ENCODE data around the gene BMP7. TPM values are rescaled to one million over a fixed set of nuclear protein-coding genes. Genes with fewer than 3 reads are reported as not detected.

BMP7 gene
- total and polyA plus RNA-seq, 9 of the 15 experiments (the other 6 are each of a cell fraction or from before 2014, with no cell fraction given) = 0.18 TPM; not detected in 8

DNA sequence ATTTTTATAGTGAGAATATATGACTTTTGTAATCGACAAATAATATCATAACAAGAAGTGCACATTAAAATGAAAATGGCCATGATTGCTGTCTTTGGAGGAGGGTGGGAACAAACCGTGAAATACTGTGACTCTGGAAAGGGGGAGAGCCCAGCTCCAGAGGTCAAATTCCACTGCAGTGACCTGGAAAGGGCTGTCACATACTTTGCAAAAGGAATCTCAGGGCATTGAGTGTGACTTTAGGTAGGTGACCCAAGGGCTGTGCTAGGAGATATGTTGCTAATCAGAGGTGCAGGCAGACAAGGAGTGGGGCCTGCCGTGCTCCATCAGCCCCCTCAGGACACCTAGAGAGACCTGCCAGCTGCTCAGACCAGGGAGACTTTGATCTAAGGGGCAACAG lies 28.1 kb upstream of the BMP7 start:
- WGBS (ENCODE audit: insufficient coverage, low coverage, missing lambda C conversion rate) = 2% methylated on average over 3 of the region's 3 CpGs
- TF ChIP-seq, protein P1, sequence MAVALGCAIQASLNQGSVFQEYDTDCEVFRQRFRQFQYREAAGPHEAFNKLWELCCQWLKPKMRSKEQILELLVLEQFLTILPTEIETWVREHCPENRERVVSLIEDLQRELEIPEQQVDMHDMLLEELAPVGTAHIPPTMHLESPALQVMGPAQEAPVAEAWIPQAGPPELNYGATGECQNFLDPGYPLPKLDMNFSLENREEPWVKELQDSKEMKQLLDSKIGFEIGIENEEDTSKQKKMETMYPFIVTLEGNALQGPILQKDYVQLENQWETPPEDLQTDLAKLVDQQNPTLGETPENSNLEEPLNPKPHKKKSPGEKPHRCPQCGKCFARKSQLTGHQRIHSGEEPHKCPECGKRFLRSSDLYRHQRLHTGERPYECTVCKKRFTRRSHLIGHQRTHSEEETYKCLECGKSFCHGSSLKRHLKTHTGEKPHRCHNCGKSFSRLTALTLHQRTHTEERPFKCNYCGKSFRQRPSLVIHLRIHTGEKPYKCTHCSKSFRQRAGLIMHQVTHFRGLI (CRISPR knock-in tag; IDR thresholded peaks at IDR 0.05) = no peak
- no peak for TF ChIP-seq RNF2 (IDR thresholded peaks at IDR 0.05)
- TF ChIP-seq, protein P2, sequence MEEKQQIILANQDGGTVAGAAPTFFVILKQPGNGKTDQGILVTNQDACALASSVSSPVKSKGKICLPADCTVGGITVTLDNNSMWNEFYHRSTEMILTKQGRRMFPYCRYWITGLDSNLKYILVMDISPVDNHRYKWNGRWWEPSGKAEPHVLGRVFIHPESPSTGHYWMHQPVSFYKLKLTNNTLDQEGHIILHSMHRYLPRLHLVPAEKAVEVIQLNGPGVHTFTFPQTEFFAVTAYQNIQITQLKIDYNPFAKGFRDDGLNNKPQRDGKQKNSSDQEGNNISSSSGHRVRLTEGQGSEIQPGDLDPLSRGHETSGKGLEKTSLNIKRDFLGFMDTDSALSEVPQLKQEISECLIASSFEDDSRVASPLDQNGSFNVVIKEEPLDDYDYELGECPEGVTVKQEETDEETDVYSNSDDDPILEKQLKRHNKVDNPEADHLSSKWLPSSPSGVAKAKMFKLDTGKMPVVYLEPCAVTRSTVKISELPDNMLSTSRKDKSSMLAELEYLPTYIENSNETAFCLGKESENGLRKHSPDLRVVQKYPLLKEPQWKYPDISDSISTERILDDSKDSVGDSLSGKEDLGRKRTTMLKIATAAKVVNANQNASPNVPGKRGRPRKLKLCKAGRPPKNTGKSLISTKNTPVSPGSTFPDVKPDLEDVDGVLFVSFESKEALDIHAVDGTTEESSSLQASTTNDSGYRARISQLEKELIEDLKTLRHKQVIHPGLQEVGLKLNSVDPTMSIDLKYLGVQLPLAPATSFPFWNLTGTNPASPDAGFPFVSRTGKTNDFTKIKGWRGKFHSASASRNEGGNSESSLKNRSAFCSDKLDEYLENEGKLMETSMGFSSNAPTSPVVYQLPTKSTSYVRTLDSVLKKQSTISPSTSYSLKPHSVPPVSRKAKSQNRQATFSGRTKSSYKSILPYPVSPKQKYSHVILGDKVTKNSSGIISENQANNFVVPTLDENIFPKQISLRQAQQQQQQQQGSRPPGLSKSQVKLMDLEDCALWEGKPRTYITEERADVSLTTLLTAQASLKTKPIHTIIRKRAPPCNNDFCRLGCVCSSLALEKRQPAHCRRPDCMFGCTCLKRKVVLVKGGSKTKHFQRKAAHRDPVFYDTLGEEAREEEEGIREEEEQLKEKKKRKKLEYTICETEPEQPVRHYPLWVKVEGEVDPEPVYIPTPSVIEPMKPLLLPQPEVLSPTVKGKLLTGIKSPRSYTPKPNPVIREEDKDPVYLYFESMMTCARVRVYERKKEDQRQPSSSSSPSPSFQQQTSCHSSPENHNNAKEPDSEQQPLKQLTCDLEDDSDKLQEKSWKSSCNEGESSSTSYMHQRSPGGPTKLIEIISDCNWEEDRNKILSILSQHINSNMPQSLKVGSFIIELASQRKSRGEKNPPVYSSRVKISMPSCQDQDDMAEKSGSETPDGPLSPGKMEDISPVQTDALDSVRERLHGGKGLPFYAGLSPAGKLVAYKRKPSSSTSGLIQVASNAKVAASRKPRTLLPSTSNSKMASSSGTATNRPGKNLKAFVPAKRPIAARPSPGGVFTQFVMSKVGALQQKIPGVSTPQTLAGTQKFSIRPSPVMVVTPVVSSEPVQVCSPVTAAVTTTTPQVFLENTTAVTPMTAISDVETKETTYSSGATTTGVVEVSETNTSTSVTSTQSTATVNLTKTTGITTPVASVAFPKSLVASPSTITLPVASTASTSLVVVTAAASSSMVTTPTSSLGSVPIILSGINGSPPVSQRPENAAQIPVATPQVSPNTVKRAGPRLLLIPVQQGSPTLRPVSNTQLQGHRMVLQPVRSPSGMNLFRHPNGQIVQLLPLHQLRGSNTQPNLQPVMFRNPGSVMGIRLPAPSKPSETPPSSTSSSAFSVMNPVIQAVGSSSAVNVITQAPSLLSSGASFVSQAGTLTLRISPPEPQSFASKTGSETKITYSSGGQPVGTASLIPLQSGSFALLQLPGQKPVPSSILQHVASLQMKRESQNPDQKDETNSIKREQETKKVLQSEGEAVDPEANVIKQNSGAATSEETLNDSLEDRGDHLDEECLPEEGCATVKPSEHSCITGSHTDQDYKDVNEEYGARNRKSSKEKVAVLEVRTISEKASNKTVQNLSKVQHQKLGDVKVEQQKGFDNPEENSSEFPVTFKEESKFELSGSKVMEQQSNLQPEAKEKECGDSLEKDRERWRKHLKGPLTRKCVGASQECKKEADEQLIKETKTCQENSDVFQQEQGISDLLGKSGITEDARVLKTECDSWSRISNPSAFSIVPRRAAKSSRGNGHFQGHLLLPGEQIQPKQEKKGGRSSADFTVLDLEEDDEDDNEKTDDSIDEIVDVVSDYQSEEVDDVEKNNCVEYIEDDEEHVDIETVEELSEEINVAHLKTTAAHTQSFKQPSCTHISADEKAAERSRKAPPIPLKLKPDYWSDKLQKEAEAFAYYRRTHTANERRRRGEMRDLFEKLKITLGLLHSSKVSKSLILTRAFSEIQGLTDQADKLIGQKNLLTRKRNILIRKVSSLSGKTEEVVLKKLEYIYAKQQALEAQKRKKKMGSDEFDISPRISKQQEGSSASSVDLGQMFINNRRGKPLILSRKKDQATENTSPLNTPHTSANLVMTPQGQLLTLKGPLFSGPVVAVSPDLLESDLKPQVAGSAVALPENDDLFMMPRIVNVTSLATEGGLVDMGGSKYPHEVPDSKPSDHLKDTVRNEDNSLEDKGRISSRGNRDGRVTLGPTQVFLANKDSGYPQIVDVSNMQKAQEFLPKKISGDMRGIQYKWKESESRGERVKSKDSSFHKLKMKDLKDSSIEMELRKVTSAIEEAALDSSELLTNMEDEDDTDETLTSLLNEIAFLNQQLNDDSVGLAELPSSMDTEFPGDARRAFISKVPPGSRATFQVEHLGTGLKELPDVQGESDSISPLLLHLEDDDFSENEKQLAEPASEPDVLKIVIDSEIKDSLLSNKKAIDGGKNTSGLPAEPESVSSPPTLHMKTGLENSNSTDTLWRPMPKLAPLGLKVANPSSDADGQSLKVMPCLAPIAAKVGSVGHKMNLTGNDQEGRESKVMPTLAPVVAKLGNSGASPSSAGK (IDR thresholded peaks at IDR 0.05) = no peak
- TF ChIP-seq ZNF707 (CRISPR knock-in tag; conservative IDR thresholded peaks at IDR 0.05) = no peak
- TF ChIP-seq, protein P3, sequence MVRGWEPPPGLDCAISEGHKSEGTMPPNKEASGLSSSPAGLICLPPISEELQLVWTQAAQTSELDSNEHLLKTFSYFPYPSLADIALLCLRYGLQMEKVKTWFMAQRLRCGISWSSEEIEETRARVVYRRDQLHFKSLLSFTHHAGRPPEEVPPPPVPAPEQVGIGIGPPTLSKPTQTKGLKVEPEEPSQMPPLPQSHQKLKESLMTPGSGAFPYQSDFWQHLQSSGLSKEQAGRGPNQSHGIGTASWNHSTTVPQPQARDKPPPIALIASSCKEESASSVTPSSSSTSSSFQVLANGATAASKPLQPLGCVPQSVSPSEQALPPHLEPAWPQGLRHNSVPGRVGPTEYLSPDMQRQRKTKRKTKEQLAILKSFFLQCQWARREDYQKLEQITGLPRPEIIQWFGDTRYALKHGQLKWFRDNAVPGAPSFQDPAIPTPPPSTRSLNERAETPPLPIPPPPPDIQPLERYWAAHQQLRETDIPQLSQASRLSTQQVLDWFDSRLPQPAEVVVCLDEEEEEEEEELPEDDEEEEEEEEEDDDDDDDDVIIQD (CRISPR knock-in tag; IDR thresholded peaks at IDR 0.05) = no peak
- no peak for TF ChIP-seq RBM25 (IDR thresholded peaks at IDR 0.05; ENCODE audit: low read depth, low read length, severe bottlenecking)

More for the DNA sequence above, 28.1 kb upstream of the BMP7 start:
- in situ Hi-C loops (cut with MboI) (no loop called here), intact Hi-C loops (cut with micrococcal nuclease) (no loop called here)
- no peak overlapping the region for H3K9ac ChIP-seq (ENCODE audit: insufficient read depth in 1 of 2, low read depth in 2 of 2, low read length in 2 of 2)
- peaks cover 10 to 51% of the 10 kb centered on the region in 2 experiments for H3K27me3 ChIP-seq (ENCODE audit: control insufficient read depth in 2 of 2, insufficient read depth in 2 of 2, low read length in 2 of 2)
- H3K27ac ChIP-seq (ENCODE audit: extremely low read depth, low read depth, low read length) = no peak overlapping the region
- no peaks in the 10 kb centered on the region for H3K4me1 ChIP-seq (replicated peaks in 1 of 2; ENCODE audit: control insufficient read depth in 2 of 2, insufficient read depth in 2 of 2, low read length in 2 of 2)
- FAIRE-seq (no peak), ATAC-seq (no peak), DNase-seq (ENCODE audit: extremely low read depth in 1 of 4, low spot score in 3 of 4) (no peak)
- no TSS peak for BruUV-seq (replicated peaks)
- no peak overlapping the region for H2AFZ ChIP-seq (ENCODE audit: low read depth, low read length)
- no peaks in the 10 kb centered on the region for H3K79me2 ChIP-seq (ENCODE audit: control insufficient read depth, insufficient read depth, low read length)
- H3K4me2 ChIP-seq (ENCODE audit: insufficient read depth, low read length) = no peak overlapping the region
- no peaks in the 10 kb centered on the region for H4K20me1 ChIP-seq (replicated peaks; ENCODE audit: control insufficient read depth, insufficient read depth, low read length)
- ChIA-PET CTCF (ENCODE audit: low intra/inter-chr PET ratio) (no interaction called here), POLR2A (interaction anchor here (1.3 kb wide), 1 partner anchor 12 kb away, joined by 3 read pairs; no protein-coding TSS in a partner anchor)
- no peak overlapping the region for H3K4me3 ChIP-seq
- H3K9me1 ChIP-seq (ENCODE audit: control insufficient read depth, insufficient read depth, low read length) = no peaks in the 10 kb centered on the region
- H3K9me3 ChIP-seq (replicated peaks; ENCODE audit: control insufficient read depth, insufficient read depth, low read depth, low read length) = no peaks in the 10 kb centered on the region
- no peaks in the 10 kb centered on the region for H3K36me3 ChIP-seq (ENCODE audit: control insufficient read depth, insufficient read depth, low read length)

All from K562 (cell line).